ENCODE results near the gene ARID5B.

The ARID5B gene

DNA sequence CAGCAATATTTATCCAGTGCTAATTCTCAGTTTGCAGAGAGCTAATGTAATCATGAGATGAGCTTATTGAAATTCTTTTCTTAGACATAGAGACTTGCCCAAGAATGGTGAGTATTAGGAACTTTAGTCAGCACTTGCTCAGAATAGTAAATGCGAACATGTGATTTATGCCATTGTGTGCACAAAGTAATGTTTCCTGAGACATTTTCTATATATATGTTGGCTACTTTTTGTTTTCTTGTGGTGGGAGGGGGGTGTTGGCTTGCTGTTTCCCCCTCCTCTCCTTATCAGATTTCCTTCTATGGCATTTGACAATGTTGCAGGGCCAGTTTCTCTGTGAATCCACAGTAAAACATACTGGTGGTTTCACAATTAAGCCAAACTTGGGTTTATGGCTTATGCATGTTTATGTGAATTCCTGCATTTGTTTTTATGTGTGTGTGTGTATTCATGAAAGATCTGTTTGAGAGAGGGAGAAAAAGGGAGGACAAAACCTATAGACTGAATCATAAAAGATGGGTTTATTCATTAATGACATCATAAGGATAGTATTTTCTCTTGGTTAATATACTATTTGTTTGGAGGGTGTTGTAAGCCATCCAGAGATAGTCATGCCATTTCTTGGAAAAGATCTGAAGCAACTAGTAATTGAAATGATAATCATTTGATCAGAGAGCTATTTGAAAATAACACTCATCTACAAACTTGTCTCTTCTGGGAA lies 36.3 kb downstream of the ARID5B start:
- no peak for DNase-seq (ENCODE audit: low spot score)

DNA sequence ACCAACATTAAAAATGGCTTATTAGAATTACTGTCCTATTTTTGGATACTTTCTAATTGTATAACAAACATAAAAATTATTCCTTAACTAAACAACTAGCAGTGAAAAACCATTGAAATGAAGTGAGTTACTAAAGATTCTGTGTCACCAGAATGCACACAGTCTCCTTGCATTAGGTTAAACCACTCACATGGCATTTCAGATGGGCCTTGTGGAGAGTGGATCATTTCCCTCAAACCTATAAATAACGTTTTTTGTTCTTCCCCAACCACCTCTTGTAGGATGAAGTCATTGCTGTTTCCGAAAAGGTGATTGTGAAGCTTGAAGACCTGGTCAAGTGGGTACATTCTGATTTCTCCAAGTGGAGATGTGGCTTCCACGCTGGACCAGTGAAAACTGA lies 38.4 kb downstream of the ARID5B start:
- no peak for DNase-seq (ENCODE audit: low spot score)

DNA sequence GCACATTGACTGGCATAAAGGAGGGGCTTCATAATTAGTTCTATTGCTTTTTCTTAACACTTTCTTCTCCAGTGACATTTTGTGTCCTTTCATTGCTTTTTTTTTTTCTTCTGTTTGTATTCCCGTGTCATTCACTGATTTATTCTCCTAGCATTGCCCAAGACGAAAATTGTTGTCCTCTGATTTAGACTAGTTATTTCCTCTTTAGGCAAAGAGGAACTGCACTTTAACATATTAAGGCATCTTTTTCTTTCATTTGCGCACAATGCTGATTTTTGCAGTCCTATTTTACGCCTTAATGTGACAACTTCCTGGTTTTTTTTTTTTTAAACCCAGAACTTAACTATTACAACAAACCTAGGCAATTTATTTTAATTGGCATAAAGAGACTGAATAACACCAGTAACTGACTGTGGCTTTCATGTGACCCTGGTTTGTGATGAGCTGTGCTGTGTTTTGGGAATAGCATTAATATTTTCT lies 39.7 kb downstream of the ARID5B start:
- no peak for DNase-seq (ENCODE audit: low spot score)

DNA sequence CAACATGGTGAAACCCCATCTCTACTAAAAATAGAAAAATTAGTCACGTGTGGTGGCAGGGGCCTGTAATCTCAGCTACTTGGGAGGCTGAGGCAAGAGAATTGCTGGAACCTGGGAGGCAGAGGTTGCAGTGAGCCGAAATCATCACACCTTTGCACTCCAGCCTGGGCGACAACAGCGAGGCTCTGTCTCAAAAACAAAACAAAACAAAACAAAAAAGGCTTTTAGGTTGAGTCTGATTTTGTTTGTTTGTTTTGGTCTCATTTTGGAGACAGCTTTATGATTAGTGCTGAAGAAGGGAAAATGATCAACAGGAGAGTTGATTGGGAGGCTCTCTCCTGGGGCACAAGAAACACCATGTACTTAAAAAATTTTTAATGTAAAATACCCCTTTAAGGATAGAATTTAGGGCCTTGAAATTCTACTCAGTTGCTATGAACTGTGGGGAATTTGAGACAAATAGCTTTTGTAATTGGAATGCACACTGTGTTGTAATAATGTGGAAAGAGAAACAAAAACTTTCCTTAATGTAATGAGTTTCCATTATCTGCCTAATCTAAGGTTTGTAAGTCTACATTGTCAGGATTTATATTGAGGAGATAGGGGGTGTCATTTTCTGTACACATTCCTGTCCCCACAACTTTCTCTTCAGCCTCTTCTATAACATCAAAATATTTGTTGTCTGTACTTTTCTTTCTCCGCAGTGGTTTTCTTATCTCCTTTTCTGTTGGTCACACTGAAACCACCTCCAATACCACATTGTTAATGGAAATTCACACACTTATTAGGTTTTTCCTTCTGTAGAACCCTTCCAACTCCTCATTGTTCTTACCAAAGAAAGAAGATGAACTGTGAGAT lies 41.3 kb downstream of the ARID5B start:
- no peak for DNase-seq (ENCODE audit: low spot score)

DNA sequence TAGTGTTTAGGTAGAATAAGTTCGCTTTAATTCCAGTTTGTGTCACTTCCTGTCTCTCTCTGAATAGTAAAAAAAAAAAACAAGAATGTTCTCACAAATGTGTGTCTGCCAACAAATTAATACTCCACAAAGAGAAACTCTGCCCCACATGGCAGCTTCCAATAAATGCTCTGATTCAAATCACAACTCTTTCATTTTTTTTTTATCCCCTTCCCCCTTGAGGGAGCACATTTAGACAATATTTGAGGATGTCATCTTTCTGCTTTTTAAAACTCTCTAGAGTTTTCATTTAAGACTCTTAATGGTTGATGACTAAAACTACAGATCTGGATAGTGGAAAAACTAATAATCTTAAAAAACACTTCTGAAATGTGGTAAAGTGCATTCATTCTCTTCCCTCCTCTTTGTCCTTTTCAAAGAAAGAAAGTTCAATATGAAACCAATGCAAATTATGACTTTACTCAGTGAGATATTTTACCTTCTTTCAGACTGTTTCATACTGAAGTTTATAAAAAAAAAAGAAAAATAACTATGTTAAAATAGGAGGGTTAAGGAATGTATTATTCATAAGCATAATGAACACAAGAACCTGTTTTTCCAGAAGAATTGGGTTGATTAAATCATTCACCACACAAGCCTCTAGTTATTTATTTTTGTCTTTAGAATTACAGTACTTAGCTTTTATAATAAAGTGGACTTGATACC lies 42.3 kb downstream of the ARID5B start:
- no peak for DNase-seq (ENCODE audit: low spot score)

DNA sequence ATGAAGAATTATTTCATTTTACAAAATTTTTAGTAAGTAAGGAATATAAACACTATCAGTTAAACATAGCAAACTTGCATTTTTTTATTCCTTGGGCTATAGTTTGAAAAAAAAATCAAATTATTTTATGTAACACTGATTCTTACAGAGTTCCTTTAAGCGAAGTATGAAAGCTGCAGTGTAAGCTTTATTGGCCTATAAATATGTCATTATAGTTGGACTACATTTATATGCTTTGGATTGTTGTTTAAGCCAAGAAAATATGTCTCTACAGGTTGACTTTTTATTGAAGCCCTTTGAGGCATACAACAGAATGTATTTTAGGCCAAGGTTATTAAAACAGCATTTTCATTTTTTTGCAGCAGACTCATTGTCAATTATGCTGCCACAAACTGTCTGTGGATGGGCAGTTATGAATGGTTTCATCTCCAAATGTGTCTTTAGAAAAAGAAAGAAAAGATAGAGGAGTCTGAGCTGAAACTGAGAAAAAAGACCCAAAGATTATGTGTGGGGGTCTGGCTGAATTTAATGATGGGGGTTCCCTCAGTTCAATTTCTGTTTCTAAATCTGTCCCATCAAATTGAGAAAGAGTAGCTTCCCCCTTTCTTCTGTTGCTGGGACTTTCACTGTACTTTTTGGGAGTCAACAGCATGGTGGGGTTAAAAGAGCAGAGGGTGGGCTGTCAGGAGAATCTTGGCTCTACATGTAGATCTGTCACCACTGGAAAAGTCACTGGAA lies 43.1 kb downstream of the ARID5B start:
- DNase-seq (ENCODE audit: low spot score): no peak

DNA sequence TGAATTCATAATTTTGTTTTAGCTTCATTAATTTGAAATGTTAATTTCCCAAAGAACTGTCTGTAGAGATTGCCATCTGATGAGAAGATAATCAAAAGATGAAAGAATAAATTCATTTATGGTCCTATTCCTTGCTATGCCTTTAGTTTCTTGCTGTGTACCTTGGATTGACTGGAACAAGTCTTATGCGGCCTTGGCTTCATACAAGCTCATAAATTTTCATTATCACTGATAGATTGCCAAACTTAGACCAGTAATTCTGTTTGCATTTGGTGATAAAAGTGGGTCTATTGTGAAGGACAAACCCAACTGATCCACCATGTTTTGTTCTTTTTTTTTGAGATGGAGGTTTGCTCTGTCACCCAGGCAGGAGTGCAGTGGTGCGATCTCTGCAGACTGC lies 48.2 kb downstream of the ARID5B start:
- no peak for DNase-seq (ENCODE audit: low spot score)

DNA sequence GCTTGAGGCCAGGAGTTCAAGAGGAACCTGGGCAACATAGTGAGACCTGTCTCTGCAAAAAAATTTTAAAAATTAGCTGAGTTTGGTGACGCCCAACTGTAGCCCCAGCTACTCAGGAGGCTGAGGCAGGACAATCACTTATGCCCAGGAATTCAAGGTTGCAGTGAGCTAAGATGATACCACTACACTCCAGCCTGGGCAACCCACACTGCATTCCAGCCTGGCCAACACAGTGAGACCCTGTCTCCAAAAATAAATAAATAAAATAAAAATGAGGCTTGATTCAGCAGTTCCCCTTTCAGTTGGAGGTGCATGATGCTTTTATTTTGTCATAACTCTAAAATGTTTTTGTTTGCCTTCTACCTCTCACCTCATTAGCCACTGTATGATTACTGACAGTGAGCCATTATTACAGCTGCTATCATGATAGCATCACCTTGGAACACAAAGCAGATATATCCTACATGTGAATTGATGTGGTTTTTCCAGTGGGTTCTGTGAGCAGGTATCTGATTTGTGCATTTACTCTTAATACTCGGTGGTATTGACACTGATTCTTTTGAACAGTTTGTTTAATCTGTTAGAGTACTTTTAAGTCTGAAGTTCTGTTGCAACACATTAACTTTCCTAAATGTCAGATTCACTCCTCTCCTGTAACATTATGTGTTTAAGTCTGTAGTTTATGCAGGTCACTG lies 49.1 kb downstream of the ARID5B start:
- no peak for DNase-seq (ENCODE audit: low spot score)

DNA sequence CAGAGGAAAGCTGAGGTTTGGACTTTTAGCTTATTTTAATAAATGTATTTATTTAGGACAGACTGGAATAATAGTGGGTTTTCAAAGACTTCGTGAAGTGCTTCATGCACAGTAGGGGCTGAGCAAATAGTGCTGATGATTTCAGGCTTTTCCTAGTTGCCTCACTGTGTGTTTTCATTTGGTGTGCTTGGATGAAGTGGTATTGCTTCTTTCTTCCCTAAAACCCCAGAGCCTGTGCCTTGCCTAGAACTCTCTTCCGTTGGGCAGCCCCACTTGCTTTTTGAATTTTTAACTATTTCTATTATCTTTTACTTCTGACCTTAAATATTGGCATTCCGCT lies 49.6 kb downstream of the ARID5B start:
- DNase-seq (ENCODE audit: low spot score): no peak

DNA sequence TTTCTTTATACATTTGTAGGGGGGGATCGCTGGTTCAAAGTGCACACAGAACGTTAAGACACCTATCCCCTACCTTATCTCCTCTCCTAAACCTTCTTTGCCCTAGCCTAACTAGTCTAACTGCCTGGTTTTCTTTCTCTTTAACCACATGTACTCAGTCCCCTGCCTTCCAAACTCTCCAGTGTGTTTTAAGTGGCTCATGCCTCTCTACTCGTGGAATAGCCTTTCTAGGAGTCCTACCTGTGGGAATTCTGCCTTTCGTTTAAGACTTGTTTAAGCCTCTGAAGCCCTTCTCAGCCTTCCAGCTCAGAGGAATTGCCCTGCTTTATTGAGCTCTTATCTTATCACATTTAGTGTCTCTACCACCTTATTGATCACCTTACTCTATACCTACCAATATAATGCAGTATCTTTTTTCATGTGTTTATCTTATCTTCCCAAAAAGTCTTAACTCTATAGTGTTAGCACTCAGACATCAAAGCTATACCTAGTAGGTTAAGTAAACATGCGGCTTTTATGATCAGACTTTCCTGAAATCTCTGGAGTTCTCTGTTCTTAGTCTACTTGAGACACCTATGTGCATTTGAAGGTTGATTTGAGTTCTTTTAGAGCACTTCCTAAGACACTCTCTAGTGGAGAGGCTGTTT lies 50.7 kb downstream of the ARID5B start:
- DNase-seq (ENCODE audit: low spot score): no peak

DNA sequence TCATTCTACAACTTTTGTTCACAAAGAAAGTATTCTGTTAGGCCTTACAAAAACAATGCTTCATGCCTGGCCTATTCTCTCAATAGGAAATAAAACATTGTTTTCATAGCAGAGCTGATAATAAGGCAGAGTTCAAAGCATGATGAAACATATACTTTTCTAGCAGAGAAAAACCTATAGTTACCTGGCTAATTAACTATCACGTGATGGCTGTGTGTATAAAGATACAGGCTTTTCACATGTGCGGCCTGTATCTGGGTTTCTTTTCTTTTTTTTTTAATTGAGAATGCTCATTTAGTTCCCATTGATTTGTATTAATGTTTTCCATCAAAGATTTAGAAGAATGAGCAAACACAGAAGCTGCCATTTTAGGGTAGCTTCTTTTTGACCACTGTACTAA lies 51.7 kb downstream of the ARID5B start:
- DNase-seq (ENCODE audit: low spot score): no peak

DNA sequence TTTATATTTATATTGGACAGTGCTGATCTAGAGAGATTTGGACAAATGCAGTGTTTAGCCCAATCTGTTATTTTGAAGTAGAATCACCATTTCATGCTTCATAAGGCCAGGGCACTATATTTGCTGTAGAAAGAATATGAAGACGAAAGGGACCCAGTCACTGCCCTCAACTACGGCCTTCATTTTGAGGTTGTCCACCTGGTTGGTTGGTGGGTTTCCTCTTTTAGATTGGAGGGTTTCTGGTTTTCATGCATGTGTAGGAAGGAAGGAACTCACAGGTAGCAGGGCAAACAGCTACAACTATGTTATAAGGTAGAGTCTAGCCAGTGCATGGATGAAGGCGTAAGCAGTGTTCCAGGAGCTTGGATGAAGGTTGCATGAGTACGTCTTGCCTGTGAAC lies 56.3 kb downstream of the ARID5B start:
- DNase-seq (ENCODE audit: low spot score): no peak

DNA sequence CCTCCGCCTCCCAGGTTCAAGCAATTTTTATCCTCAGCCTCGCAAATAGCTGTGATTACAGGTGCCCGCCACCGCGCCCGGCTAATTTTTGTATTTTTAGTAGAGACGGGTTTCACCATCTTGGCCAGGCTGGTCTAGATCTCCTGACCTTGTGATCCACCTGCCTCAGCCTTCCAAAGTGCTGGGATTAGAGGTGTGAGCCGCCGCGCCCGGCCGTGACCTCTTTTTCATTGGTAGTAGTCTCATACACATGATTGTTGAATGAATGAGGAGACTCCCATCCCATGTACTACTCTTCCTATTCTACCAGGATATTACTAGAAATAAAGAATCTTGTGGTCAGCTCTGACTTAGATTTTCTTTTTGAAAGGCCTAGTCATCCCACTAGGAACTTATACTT lies 56.8 kb downstream of the ARID5B start:
- DNase-seq (ENCODE audit: low spot score): no peak

DNA sequence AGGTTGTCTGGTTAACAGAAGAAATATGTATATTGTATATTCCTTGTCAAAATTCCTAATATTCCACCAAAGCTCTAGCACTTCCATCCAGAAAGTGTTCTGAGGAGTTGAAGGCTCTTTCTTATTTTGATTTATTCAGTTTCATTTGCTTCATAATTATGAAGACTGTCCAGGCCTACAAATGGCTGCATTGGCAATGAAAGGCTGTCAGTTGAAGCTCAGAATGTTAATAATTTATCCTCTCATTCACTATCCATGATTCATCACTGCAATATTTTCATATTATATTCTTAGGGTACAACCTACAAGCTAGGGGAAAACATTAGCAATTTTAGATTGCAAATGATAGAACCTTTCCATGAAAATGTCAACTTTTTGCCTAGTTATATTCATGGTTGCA lies 57.3 kb downstream of the ARID5B start:
- no peak for DNase-seq (ENCODE audit: low spot score)

DNA sequence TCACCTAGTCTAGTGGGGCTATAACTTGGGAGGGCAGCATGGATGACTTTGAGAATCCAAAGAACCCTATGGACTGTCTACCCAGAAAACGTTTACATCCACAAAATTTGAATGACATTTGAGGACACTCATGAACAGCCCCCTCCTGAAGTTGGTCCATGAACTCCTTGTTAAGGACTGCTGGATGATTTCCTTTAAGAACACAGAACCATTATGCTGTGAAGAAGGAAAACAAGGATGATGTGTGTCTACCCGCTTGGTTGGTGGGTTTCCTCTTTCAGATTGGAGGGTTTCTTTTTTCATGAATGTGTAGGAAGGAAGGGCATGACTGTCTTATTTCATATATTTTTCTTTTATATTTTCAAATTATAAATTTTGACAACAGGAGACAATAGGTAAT lies 58.3 kb downstream of the ARID5B start:
- DNase-seq (ENCODE audit: low spot score): no peak

DNA sequence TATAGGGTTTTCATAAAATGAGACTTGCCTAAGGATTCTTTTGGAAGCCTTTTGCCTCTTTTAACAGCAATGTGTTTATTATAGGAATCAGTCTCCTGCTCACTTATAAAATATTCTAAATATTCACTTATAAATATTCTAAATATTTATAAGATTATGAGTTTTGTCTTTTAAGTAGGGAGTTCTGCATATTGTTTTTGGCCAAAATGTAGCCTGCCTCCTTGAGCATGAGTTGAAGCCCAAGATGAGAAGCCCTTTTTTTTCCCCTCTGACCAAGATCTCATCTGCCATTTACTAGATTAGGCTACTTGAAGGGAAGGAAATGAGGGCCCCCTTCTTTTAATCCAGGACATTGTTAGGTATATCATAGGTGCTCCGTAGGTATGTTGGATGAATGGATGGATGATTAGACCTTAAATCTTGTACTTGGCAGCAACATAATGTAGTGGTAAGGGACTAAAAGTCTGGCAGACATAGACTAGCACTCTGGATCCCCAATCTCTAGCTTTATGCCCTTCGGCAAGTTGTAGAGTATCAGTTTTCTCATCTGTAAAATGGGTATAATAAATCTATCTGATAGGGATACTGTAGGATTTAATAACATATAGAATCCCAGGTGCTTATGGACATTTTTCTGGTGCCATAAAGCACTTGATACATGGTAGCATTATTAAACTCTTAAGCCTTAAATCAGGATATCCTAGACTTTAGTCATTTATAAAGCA lies 59.1 kb downstream of the ARID5B start:
- DNase-seq (ENCODE audit: low spot score): no peak

DNA sequence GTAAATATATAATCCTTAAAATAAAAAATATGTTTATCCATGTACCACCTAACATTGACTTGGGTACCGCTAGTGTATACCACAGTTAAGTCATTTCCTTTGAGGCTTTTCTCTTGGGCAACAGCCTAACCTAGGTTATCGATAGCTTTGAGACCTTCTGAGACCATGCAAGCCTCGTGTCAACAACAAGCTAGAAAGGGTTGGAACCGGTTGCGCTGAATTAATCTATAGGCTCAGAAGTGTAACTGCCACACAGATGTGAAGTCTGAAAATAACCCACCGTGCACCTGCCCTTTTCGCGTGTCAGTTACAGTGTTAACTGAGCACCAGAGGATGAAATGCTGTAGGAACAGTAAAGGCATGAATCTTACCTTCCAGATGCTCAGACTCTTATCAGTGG lies 59.8 kb downstream of the ARID5B start:
- no peak for DNase-seq (ENCODE audit: low spot score)

DNA sequence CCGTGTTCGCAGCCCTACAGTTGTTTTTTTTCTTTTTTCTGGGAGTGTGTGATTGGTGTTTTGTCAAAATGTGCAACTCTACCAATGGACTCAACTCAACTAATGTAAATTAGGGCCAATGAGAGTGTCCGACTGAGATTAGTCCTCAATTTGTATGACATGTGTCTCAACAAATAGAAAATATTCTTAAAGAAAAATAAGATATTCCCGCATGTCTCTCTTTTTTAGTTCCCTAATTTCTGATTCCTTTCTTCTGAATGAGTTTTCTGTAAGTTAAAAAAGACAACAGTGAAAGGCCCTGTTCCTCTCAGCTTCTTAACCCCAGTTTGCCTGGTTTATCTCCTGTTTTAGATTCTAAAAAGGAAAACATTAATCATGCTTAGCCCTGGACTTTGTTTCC lies 61.5 kb downstream of the ARID5B start:
- no peak for DNase-seq (ENCODE audit: low spot score)

DNA sequence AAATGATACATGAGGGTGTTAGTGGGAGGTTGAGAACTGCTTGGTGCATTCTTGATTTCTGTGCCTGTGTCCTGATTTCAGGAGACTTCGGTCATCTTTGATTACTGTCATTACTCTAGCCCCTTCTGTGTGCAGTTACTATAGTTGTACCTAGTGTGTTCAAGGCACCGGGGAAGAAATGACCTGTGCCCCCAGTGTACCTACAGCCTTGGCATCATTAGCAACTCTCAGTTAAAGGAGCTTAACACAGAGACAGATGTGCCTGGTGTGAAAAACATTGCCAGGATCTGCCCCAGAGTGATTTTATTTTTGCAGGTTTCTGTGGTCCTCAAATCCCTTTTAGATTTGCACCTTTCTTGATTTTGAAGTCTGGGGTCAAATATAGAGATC lies 62.2 kb downstream of the ARID5B start:
- DNase-seq (ENCODE audit: low spot score): no peak

DNA sequence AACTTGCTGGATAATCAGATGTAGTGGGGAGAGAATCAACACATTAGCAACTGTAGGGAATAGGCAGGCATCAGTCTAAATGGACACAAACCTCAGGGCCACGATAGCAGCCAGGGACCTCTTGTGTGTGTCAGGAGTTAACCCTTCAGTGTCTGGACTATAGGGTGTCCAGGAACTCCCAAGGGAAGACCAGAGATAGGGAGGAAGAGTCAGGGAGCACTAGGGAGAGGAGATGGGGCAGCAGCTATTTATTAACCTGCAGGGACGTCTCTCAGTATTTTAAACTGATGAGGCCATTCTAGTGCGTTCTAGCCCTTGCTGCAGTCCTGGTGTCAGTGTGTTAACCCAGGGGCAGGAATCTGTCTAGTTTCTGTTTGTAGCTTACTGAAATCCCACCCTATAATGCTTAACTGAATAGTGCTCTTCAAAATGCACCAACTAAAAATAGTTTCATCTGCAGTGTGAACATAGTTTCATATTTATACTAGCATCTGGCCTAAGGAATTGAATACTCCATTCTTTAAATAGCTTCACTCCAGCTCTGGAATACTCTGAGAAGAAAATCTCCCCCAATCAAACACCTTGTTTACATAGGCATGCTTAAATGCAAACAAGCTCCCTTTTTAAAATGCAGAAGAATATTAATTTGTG lies 62.7 kb downstream of the ARID5B start:
- DNase-seq (ENCODE audit: low spot score): no peak

All from left forelimb (tissue), 1 donor.